Neuronal stem cell (in vitro differentiated cells): ENCODE data around the gene CNTNAP2.

Experiments used
- DNase-seq: peaks from one replicate; pipeline ENCODE4 v3.0.0-alpha.2; 2013; ENCODE audit warnings: low spot score
- H2AFZ ChIP-seq: one replicate; pipeline ENCODE4 v1.6.1; 2013; ENCODE audit warnings: mild to moderate bottlenecking, low read length, inconsistent platforms
- H2AK5ac ChIP-seq: 2 replicates; pipeline ENCODE4 v1.6.1; 2013; ENCODE audit warnings: low read depth, mild to moderate bottlenecking, inconsistent platforms, low read length, moderate library complexity, mixed read lengths
- H2BK120ac ChIP-seq: 2 replicates; pipeline ENCODE4 v1.6.1; 2013; ENCODE audit warnings: low read depth, mild to moderate bottlenecking, inconsistent platforms, low read length, moderate library complexity, mixed read lengths
- H2BK12ac ChIP-seq: one replicate; pipeline ENCODE4 v1.6.1; 2013; ENCODE audit warnings: low read length, inconsistent platforms
- H2BK15ac ChIP-seq: 2 replicates; pipeline ENCODE4 v1.6.1; 2013; ENCODE audit warnings: mild to moderate bottlenecking, low read length, inconsistent platforms, mixed read lengths
- H2BK5ac ChIP-seq: one replicate; pipeline ENCODE4 v1.6.1; 2013; ENCODE audit warnings: inconsistent platforms, mild to moderate bottlenecking, low read length, moderate library complexity
- H3K14ac ChIP-seq: one replicate; pipeline ENCODE4 v1.6.1; 2013; ENCODE audit warnings: low read length, inconsistent platforms
- H3K18ac ChIP-seq: 2 replicates; pipeline ENCODE4 v1.6.1; 2013; ENCODE audit warnings: low read length, inconsistent platforms
- H3K23ac ChIP-seq: 2 replicates; pipeline ENCODE4 v1.6.1; 2013; ENCODE audit warnings: low read depth, mild to moderate bottlenecking, mixed read lengths, low read length, inconsistent platforms; ENCODE audit not compliant: poor library complexity
- H3K27ac ChIP-seq: replicated peaks from 3 replicates; pipeline ENCODE4 v1.5.1; 2013; ENCODE audit warnings: low read length, inconsistent platforms
- H3K27me3 ChIP-seq, 3 experiments: 2 replicates each; pipeline ENCODE4 v1.6.1; 2013; ENCODE audit warnings: low read length in 3 of 3, mild to moderate bottlenecking in 2 of 3, inconsistent platforms in 1 of 3, low read depth in 1 of 3, mixed read lengths in 1 of 3, moderate library complexity in 1 of 3; ENCODE audit not compliant: control insufficient read depth in 3 of 3, insufficient read depth in 3 of 3
- H3K36me3 ChIP-seq, 2 donors: replicated peaks in 1 of 2; 2 replicates each; pipeline ENCODE4 v1.6.1; 2013; ENCODE audit warnings: low read length in 2 of 2; ENCODE audit not compliant: control insufficient read depth in 2 of 2, insufficient read depth in 2 of 2
- H3K4ac ChIP-seq: 2 replicates; pipeline ENCODE4 v1.6.1; 2013; ENCODE audit warnings: inconsistent platforms, mild to moderate bottlenecking, low read length, moderate library complexity
- H3K4me1 ChIP-seq, 2 donors: 1 replicate in 1 of 2; 2 replicates in 1 of 2; pipeline ENCODE4 v1.6.1; 2013; ENCODE audit warnings: low read length in 2 of 2, low read depth in 1 of 2; ENCODE audit not compliant: control insufficient read depth in 2 of 2, insufficient read depth in 1 of 2
- H3K4me2 ChIP-seq: one replicate; pipeline ENCODE4 v1.6.1; 2013; ENCODE audit warnings: mild to moderate bottlenecking, low read length, inconsistent platforms; ENCODE audit not compliant: insufficient read depth, poor library complexity, severe bottlenecking
- H3K4me3 ChIP-seq, 2 donors: 2 replicates each; pipeline ENCODE4 v1.5.1; 2013; ENCODE audit warnings: low read length in 2 of 2, mild to moderate bottlenecking in 2 of 2, inconsistent platforms in 1 of 2, moderate library complexity in 1 of 2
- H3K79me1 ChIP-seq: one replicate; pipeline ENCODE4 v1.6.1; 2013; ENCODE audit warnings: low read depth, mild to moderate bottlenecking, inconsistent platforms, low read length, moderate library complexity
- H3K9ac ChIP-seq: one replicate; pipeline ENCODE4 v1.6.1; 2013; ENCODE audit warnings: mild to moderate bottlenecking, low read depth, low read length, inconsistent platforms; ENCODE audit not compliant: poor library complexity
- H3K9me3 ChIP-seq, 2 donors: replicated peaks in 1 of 2; 2 replicates each; pipeline versions ENCODE3 to v1.6.1; 2013; ENCODE audit warnings: low read length in 2 of 2, mild to moderate bottlenecking in 2 of 2, inconsistent platforms in 1 of 2, low read depth in 1 of 2, mixed read lengths in 1 of 2, moderate library complexity in 1 of 2; ENCODE audit not compliant: control insufficient read depth in 2 of 2, insufficient read depth in 1 of 2
- H4K8ac ChIP-seq: one replicate; pipeline ENCODE4 v1.6.1; 2013; ENCODE audit warnings: low read depth, mild to moderate bottlenecking, inconsistent platforms, low read length, moderate library complexity
- H4K91ac ChIP-seq: one replicate; pipeline ENCODE4 v1.6.1; 2013; ENCODE audit warnings: low read length, low read depth, mild to moderate bottlenecking, inconsistent platforms; ENCODE audit not compliant: poor library complexity
- WGBS, 2 donors: extraction: QIAGEN DNeasy Blood & Tissue Kit; methylation state at CpG; one replicate each; pipeline ENCODE4 v1.1.7; 2013; ENCODE audit warnings: missing lambda C conversion rate in 2 of 2, mixed read lengths in 1 of 2; ENCODE audit not compliant: insufficient read length in 2 of 2, insufficient replicate concordance in 1 of 2; ENCODE audit errors: extremely low coverage in 2 of 2; 5-methylcytosine and 5-hydroxymethylcytosine counted together

CNTNAP2 gene

DNA sequence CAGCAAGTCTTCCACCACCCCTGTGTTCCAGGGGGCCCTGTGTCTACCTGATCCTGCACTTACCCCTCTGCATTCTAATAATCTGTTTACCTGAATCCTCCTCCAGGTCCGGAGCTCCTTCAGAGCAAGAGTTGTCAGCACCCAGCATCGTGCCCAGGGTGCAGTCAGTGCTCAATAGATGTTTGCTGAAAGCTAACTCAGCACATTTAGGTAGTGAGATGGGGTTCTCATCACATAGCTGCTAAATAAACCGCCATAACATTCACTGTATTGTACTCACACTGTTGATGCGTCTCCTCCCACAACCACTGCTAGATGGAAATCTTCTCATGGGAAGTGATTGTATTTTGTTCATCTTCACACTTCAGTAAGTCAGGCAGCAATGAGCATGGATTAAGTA is 2097.5 kb downstream of the CNTNAP2 start:
- Histone ChIP-seq H3K9ac (no peak overlapping the region), H2BK12ac (no peak overlapping the region), H2AFZ (no peak overlapping the region), H3K36me3 (peaks cover 0 to 2% of the 10 kb centered on the region in 2 donors), H2BK120ac (no peak overlapping the region), H2BK15ac (no peak overlapping the region), H3K14ac (no peak overlapping the region), H2AK5ac (no peak overlapping the region), H3K27me3 (no peaks in the 10 kb centered on the region), H3K79me1 (no peaks in the 10 kb centered on the region), H3K4ac (no peak overlapping the region), H3K4me2 (no peak overlapping the region), H3K4me1 (no peaks in the 10 kb centered on the region), H3K27ac (no peak overlapping the region), H3K18ac (no peak overlapping the region), H2BK5ac (no peak overlapping the region), H3K9me3 (peaks cover 0 to 4% of the 10 kb centered on the region in 2 donors), H4K91ac (no peak overlapping the region), H3K23ac (no peak overlapping the region), H4K8ac (no peak overlapping the region), H3K4me3 (no peak overlapping the region)
- no peak for DNase-seq
- WGBS, 2 donors: no CpG with 5 or more reads among the region's 4 CpGs

DNA sequence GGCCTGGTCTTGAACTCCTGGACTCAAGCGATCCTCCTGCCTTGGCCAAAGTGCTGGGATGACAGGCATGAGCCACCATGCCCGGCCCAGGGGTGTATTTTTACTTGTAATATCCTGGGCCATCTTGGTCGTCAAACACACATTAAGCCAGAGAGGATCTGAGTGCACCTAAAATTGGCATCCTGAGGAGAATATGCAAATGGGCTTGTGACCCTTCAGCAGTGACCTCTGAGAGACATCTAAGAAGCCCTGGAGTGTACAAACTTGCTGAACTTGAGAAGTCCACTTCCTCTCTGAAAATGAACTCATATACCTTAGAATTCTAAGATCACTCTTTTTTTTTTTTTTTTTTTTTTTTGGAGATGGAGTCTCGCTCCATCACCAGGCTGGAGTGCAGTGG is 2102.0 kb downstream of the CNTNAP2 start:
- no peak overlapping the region for H4K91ac ChIP-seq
- no peak overlapping the region for H3K4ac ChIP-seq
- H3K27me3 ChIP-seq: no peaks in the 10 kb centered on the region
- no peak overlapping the region for H2AK5ac ChIP-seq
- H3K9me3 ChIP-seq: peaks cover 0 to 4% of the 10 kb centered on the region in 2 donors
- H2AFZ ChIP-seq: no peak overlapping the region
- H2BK5ac ChIP-seq: no peak overlapping the region
- no peak overlapping the region for H2BK15ac ChIP-seq
- no peak overlapping the region for H3K23ac ChIP-seq
- no peak for DNase-seq
- no CpG with 5 or more reads among the region's 4 CpGs for WGBS, 2 donors
- no peak overlapping the region for H3K9ac ChIP-seq
- no peak overlapping the region for H3K27ac ChIP-seq
- no peak overlapping the region for H3K14ac ChIP-seq
- H4K8ac ChIP-seq: no peak overlapping the region
- H3K4me3 ChIP-seq: no peak overlapping the region
- H2BK120ac ChIP-seq: no peak overlapping the region
- H2BK12ac ChIP-seq: no peak overlapping the region
- peaks cover 2% of the 10 kb centered on the region for H3K79me1 ChIP-seq
- no peak overlapping the region for H3K4me2 ChIP-seq
- peaks cover 0 to 2% of the 10 kb centered on the region in 2 donors for H3K36me3 ChIP-seq
- no peak overlapping the region for H3K18ac ChIP-seq
- H3K4me1 ChIP-seq: no peaks in the 10 kb centered on the region

DNA sequence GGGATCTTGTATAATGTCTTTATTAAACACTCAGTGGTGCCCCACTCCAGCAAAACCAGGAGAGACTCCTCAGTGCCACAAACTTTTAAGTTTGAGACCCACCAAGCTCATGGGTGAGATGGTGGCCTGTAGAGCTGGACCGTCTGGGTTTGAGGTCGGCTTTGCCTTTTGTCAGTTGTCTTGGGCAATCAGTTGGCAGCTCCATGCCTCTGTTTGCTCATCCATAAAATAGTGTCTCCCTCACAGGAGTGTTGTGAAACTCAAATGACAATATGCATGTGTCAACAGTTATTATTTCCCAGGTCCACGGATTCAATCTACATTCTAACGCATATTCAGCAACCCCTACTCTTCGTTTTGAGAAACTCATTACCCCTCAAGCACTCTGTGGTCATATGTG is 2106.1 kb downstream of the CNTNAP2 start:
- H3K4me2 ChIP-seq: no peak overlapping the region
- peaks cover 2% of the 10 kb centered on the region for H3K79me1 ChIP-seq
- no peak for DNase-seq
- H3K4me1 ChIP-seq: peaks cover 0 to 8% of the 10 kb centered on the region in 2 donors
- no peak overlapping the region for H3K4me3 ChIP-seq
- no peak overlapping the region for H4K91ac ChIP-seq
- H3K27ac ChIP-seq: no peak overlapping the region
- no peaks in the 10 kb centered on the region for H3K27me3 ChIP-seq
- H2AK5ac ChIP-seq: no peak overlapping the region
- no CpG with 5 or more reads among the region's 5 CpGs for WGBS, 2 donors
- no peak overlapping the region for H2AFZ ChIP-seq
- H3K36me3 ChIP-seq: no peaks in the 10 kb centered on the region
- H3K9me3 ChIP-seq: no peaks in the 10 kb centered on the region
- H3K4ac ChIP-seq: no peak overlapping the region
- no peak overlapping the region for H3K9ac ChIP-seq
- no peak overlapping the region for H4K8ac ChIP-seq
- no peak overlapping the region for H2BK15ac ChIP-seq
- H2BK5ac ChIP-seq: no peak overlapping the region
- H3K18ac ChIP-seq: no peak overlapping the region
- no peak overlapping the region for H3K23ac ChIP-seq
- no peak overlapping the region for H3K14ac ChIP-seq
- no peak overlapping the region for H2BK120ac ChIP-seq
- no peak overlapping the region for H2BK12ac ChIP-seq

DNA sequence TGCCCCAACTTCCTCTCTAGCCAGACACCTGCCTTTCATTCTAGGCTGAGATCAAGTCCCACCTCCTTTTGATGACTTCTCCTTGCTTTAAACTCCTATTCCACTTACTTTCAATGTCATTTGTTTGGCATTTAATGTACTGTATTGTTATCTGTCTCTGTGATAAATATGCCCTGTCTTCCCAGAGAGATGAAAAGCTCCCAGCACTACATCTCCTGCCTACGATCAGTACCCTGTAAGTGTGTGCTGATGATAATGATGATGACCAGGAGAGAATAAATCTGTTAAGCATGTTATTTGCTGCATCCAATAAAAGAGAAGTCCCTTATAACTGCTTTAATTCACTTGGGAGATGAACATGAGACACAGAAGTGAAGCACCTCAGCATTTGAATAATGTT is 2106.6 kb downstream of the CNTNAP2 start:
- Histone ChIP-seq H3K4ac (no peak overlapping the region), H2BK5ac (no peak overlapping the region), H3K9ac (no peak overlapping the region), H2AFZ (no peak overlapping the region), H2BK120ac (no peak overlapping the region), H2BK12ac (no peak overlapping the region), H2AK5ac (no peak overlapping the region), H3K4me1 (peaks cover 0 to 8% of the 10 kb centered on the region in 2 donors), H3K27ac (no peak overlapping the region), H3K79me1 (peaks cover 2% of the 10 kb centered on the region), H3K23ac (no peak overlapping the region), H2BK15ac (no peak overlapping the region), H3K14ac (no peak overlapping the region), H3K4me3 (no peak overlapping the region), H4K8ac (no peak overlapping the region), H4K91ac (no peak overlapping the region), H3K4me2 (no peak overlapping the region), H3K36me3 (no peaks in the 10 kb centered on the region), H3K9me3 (no peaks in the 10 kb centered on the region), H3K27me3 (no peaks in the 10 kb centered on the region), H3K18ac (no peak overlapping the region)
- no peak for DNase-seq
- WGBS, 2 donors: no CpG with 5 or more reads among the region's 1 CpG
